ENCODE results near the gene TMEM191C.
"Not testable (repeated sequence)": the region's sequence is repeated elsewhere in the genome, so short reads cannot be mapped to it uniquely, and the experiment has no call there.

GRCh38 chr22:21515234-21515633 is 48.0 kb downstream of the TMEM191C start:
- TF ChIP-seq, protein P1, sequence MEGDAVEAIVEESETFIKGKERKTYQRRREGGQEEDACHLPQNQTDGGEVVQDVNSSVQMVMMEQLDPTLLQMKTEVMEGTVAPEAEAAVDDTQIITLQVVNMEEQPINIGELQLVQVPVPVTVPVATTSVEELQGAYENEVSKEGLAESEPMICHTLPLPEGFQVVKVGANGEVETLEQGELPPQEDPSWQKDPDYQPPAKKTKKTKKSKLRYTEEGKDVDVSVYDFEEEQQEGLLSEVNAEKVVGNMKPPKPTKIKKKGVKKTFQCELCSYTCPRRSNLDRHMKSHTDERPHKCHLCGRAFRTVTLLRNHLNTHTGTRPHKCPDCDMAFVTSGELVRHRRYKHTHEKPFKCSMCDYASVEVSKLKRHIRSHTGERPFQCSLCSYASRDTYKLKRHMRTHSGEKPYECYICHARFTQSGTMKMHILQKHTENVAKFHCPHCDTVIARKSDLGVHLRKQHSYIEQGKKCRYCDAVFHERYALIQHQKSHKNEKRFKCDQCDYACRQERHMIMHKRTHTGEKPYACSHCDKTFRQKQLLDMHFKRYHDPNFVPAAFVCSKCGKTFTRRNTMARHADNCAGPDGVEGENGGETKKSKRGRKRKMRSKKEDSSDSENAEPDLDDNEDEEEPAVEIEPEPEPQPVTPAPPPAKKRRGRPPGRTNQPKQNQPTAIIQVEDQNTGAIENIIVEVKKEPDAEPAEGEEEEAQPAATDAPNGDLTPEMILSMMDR (IDR thresholded peaks at IDR 0.05; ENCODE audit: insufficient read depth, low read length, poor library complexity, severe bottlenecking), result not testable (repeated sequence)
- not testable (repeated sequence) for TF ChIP-seq EZH2phosphoT487 (conservative IDR thresholded peaks at IDR 0.05; ENCODE audit: low read length)
